G401 (cell line): Measurements from ENCODE around the gene ARID4B. TPM values are rescaled to one million over a fixed set of nuclear protein-coding genes. Genes with fewer than 3 reads are reported as not detected.
A peak's percentile ranks its signal among the peaks of the same experiment; 100 is the strongest.

Experiments
- DNase-seq: peaks from one replicate; pipeline ENCODE4 v3.0.0-alpha.2; 2015; ENCODE audit warnings: low spot score
- in situ Hi-C: cut with HindIII; loops from 2 replicates; pipeline ENCODE4 v1.10.0; 2016; ENCODE audit warnings: low sequenced_read_pairs, mixed read lengths
- total RNA-seq: library from RNA; depleted of rRNA; stranded (reverse); fragments of >200 nt; shearing (Covaris generic); gene quantifications from 2 replicates; pipeline ENCODE4 v1.2.3, GENCODE V29; 2014

Gene ARID4B
- total RNA-seq, 1 experiment from 2014 or later = 11.2 TPM

GRCh38 chr1:235156740-235157139, 171.2 kb downstream of the ARID4B start:
- no peak for DNase-seq
- in situ Hi-C loops = no loop called here

GRCh38 chr1:235156265-235156664, 171.7 kb downstream of the ARID4B start:
- DNase-seq = no peak
- in situ Hi-C loops = no loop called here

DNA sequence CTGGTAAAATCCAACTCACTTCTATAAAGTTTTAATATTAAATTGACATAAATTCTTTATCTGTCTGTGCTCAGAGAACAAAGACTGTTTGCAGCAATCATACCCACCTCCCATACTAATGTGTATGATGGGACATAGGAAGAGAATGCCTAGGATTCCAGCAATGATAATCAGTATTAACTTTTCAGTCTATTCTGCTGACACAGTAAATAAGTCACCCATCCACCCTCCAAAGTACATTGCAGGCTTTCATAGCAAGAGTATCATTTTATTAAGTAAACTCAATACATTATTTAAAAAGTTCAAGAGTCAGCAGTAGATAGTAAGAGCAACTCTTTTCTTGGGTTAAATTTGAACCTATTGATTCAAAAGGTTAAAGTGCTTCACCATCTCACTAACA, 175.7 kb downstream of the ARID4B start:
- in situ Hi-C loops = no loop called here
- DNase-seq = no peak

- in situ Hi-C loops = no loop called here
- no peak for DNase-seq
Measured at GRCh38 chr1:235151033-235151432, 176.9 kb downstream of the ARID4B start.

GRCh38 chr1:235149824-235150223, 178.2 kb downstream of the ARID4B start:
- in situ Hi-C loops = no loop called here
- DNase-seq = no peak

DNA sequence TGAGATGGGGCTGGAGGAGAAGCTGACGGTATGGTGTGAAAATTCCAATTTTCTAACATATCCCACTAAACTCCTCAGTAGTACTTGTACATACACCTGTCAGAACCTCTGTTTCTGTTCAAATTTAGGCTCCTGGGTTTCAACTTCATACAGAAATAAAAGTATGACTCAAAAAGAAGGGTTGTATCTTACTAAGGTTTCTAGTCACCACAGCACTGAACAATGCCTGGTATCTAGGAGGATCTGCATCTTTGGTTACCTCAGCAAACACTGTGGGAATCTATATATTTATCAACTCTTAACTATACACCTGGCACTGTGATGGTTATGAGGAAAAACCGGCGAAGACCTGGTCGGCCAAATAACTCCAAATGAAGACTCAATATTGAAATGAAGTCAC, 180.7 kb downstream of the ARID4B start:
- in situ Hi-C loops = no loop called here
- DNase-seq = no peak

DNA sequence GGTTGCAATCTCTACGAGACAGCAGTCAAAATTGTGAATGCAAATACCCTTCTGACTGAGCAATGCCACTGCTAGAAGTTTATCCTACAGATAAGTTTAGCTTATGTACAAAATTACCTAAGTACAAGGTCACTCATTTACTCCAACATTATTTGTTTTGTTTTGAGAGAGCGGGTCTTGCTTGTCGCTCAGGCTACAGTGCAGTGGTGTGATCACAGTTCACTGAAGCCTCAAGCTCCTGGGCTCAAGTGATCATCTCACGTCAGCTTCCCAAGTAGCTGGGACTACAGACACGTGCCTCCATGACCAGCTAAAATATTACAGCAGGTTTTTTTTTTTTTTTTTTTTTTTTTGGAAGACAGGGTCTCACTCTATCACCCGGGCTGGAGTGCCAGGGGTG, 182.3 kb downstream of the ARID4B start:
- in situ Hi-C loops = no loop called here
- no peak for DNase-seq

GRCh38 chr1:235142991-235143390, 185.0 kb downstream of the ARID4B start:
- DNase-seq = no peak
- in situ Hi-C loops = no loop called here

DNA sequence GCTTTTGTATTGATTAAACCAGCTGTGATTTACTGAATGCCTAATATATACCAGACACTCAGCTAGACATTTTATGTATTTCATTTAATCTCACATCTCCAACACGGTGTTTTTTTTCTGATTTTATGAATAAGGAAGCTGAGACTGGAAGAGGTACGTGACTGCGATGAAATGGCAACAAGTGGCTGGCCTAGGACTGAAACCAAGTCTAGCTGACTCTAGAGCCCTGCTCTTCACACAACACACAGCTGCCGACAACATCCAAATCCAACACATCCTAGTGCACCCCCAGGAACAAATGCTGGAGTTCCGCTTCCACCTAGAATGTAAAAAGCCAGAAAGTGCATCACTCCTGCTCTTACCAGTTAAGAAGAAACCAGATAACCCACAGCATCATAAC, 188.7 kb downstream of the ARID4B start:
- in situ Hi-C loops = no loop called here
- no peak for DNase-seq

GRCh38 chr1:235138821-235139220, 189.2 kb downstream of the ARID4B start:
- in situ Hi-C loops = no loop called here
- DNase-seq = no peak

GRCh38 chr1:235136111-235136510, 191.9 kb downstream of the ARID4B start:
- in situ Hi-C loops = no loop called here
- no peak for DNase-seq

GRCh38 chr1:235134171-235134570, 193.8 kb downstream of the ARID4B start:
- DNase-seq = no peak
- in situ Hi-C loops = no loop called here

- in situ Hi-C loops = no loop called here
- no peak for DNase-seq
Measured at GRCh38 chr1:235133086-235133485, 194.9 kb downstream of the ARID4B start.

- DNase-seq = no peak
- in situ Hi-C loops = no loop called here
Measured at GRCh38 chr1:235131961-235132360, 196.0 kb downstream of the ARID4B start.

DNA sequence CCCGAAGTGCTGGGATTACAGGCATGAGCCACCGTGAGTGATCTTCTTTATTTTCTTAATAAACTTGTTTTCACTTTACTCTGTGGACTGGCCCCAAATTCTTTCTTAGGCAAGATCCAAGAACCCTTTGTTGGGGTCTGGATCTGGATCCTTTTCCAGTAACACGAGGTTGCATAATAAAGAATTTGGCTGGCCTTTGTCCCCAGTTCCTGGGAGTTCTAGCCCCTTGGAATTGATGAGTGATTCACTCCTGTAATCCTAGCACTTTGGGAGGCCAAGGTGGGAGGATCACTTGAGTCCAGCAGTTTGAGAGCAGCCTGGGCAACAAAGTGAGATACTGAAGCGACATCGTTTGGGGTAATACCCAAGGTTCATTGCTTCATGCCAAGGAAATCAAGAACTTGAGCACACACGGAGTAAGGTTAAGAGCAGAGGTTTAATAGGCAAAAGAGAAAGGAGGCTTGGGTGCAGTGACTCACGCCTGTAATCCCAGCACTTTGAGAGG, 197.2 kb downstream of the ARID4B start:
- in situ Hi-C loops = no loop called here
- no peak for DNase-seq

GRCh38 chr1:235129774-235130570, 198.0 kb downstream of the ARID4B start:
- DNase-seq = no peak
- in situ Hi-C loops = no loop called here

GRCh38 chr1:235128456-235129328, 199.3 kb downstream of the ARID4B start, which contains the start of gene TOMM20:
TOMM20 (minus strand) TSS chr1:235128837; CDS start chr1:235128715, 122 bp downstream.
- peak; percentile 96 for DNase-seq
- in situ Hi-C loops = no loop called here

- DNase-seq = no peak
- in situ Hi-C loops = no loop called here
Measured at GRCh38 chr1:235127732-235128455, 200.1 kb downstream of the ARID4B start.

DNA sequence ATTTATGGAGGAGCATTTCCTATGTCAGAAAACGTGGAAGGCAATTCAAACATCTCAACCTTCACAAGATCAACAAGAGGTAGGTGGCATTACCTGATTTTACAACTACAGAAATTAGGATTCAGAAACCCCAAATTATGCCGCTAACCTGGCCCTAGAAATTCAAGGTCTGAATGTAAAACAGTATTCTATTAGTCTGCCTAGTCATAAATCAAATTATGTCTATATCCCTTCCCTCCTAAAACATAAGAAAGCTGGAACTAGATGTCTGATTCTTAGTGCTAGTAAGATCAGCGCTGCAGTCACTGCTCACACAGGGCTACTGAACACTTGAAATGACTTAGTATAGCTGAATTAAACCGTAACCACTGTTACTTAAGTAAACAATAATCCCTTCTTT, 200.8 kb downstream of the ARID4B start:
- DNase-seq = no peak
- in situ Hi-C loops = no loop called here
